Measurements from ENCODE around the gene SRM. TPM values are rescaled to one million over a fixed set of nuclear protein-coding genes. Genes with fewer than 3 reads are reported as not detected.
"Not testable (repeated sequence)": the region's sequence is repeated elsewhere in the genome, so short reads cannot be mapped to it uniquely, and the experiment has no call there.

Gene SRM
- polyA plus RNA-seq, 1 experiment = 75.2 TPM

GRCh38 chr1:11039351-11040104 lies 20.3 kb downstream of the SRM start:
- DNase-seq (ENCODE audit: low read depth) = no peak
- H3K4me3 ChIP-seq (ENCODE audit: low read depth, low read length) = no peak overlapping the region
- peaks cover 4% of the 10 kb centered on the region for H3K27me3 ChIP-seq (ENCODE audit: control insufficient read depth, insufficient read depth, low read length)
- POLR2A ChIA-PET = no interaction called here
- no peak for TF ChIP-seq CTCF (IDR thresholded peaks at IDR 0.05; ENCODE audit: insufficient read depth, low read depth, low read length)
- no peaks in the 10 kb centered on the region for H3K36me3 ChIP-seq (ENCODE audit: control insufficient read depth, insufficient read depth, low read length)
- CTCF ChIA-PET = interaction anchor here (0.8 to 5.2 kb wide), 6 partner anchors 22 to 680 kb away, joined by 3 to 192 read pairs (median 16); partner anchors contain the start of gene SRM

- ChIA-PET POLR2A (no interaction called here), CTCF (interaction anchor here (0.6 to 5.2 kb wide), 57 partner anchors 9 to 1148 kb away, joined by 3 to 192 read pairs (median 5); partner anchors contain the start of genes AGTRAP, EXOSC10, FBXO2 and FBXO6)
- TF ChIP-seq CTCF (IDR thresholded peaks at IDR 0.05; ENCODE audit: insufficient read depth, low read depth, low read length) = peak; percentile 96
- Histone ChIP-seq H3K36me3 (ENCODE audit: control insufficient read depth, insufficient read depth, low read length) (no peaks in the 10 kb centered on the region), H3K4me3 (ENCODE audit: low read depth, low read length) (no peak overlapping the region), H3K27me3 (ENCODE audit: control insufficient read depth, insufficient read depth, low read length) (peaks cover 4% of the 10 kb centered on the region)
- DNase-seq (ENCODE audit: low read depth) = peak; percentile 26
Measured at GRCh38 chr1:11037740-11038182, 22.1 kb downstream of the SRM start.

GRCh38 chr1:11037019-11037739 lies 22.6 kb downstream of the SRM start:
- POLR2A ChIA-PET; H3K36me3 ChIP-seq (ENCODE audit: control insufficient read depth, insufficient read depth, low read length); DNase-seq (ENCODE audit: low read depth); H3K27me3 ChIP-seq (ENCODE audit: control insufficient read depth, insufficient read depth, low read length); H3K4me3 ChIP-seq (ENCODE audit: low read depth, low read length): not testable (repeated sequence)
- CTCF ChIA-PET = interaction anchor here (0.6 to 5.2 kb wide), 54 partner anchors 9 to 1148 kb away, joined by 3 to 192 read pairs (median 5); partner anchors contain the start of genes AGTRAP, EXOSC10, FBXO2 and FBXO6

- Histone ChIP-seq H3K4me3 (ENCODE audit: low read depth, low read length) (no peak overlapping the region), H3K27me3 (ENCODE audit: control insufficient read depth, insufficient read depth, low read length) (no peaks in the 10 kb centered on the region; the same call in 1 of the 2 replicates), H3K36me3 (ENCODE audit: control insufficient read depth, insufficient read depth, low read length) (no peaks in the 10 kb centered on the region)
- no peak for DNase-seq (ENCODE audit: low read depth)
- no peak for TF ChIP-seq CTCF (IDR thresholded peaks at IDR 0.05; ENCODE audit: insufficient read depth, low read depth, low read length)
- ChIA-PET POLR2A (no interaction called here), CTCF (interaction anchor here (0.9 to 1.9 kb wide), 4 partner anchors 46 to 614 kb away, joined by 3 to 5 read pairs (median 4); no protein-coding TSS in a partner anchor)
Measured at GRCh38 chr1:11031624-11032262, 28.1 kb downstream of the SRM start.

- ChIA-PET CTCF (interaction anchor here (0.9 to 1.9 kb wide), 2 partner anchors 47 to 211 kb away, joined by 3 to 4 read pairs; no protein-coding TSS in a partner anchor), POLR2A (no interaction called here)
- Histone ChIP-seq H3K4me3 (ENCODE audit: low read depth, low read length) (no peak overlapping the region), H3K36me3 (ENCODE audit: control insufficient read depth, insufficient read depth, low read length) (peaks cover 2% of the 10 kb centered on the region; the same call in 1 of the 2 replicates), H3K27me3 (ENCODE audit: control insufficient read depth, insufficient read depth, low read length) (no peaks in the 10 kb centered on the region; the same call in 1 of the 2 replicates)
- DNase-seq (ENCODE audit: low read depth) = no peak
- TF ChIP-seq CTCF (IDR thresholded peaks at IDR 0.05; ENCODE audit: insufficient read depth, low read depth, low read length) = no peak
Measured at GRCh38 chr1:11030865-11031264, 29.0 kb downstream of the SRM start.

Data from BJ (cell line).